Measurements from ENCODE around the gene SCP2.
"Not testable (repeated sequence)": the region's sequence is repeated elsewhere in the genome, so short reads cannot be mapped to it uniquely, and the experiment has no call there.

Gene SCP2

GRCh38 chr1:52929019-52929418, 1.9 kb downstream of the SCP2 start:
- H3K9me3 ChIP-seq (ENCODE audit: control insufficient read depth in 2 of 2, low read length in 2 of 2), result no peaks in the 10 kb centered on the region
- peaks cover 21% of the 10 kb centered on the region for H3K4me1 ChIP-seq (ENCODE audit: control insufficient read depth, insufficient read depth, low read length)
- H3K27me3 ChIP-seq (ENCODE audit: control insufficient read depth in 1 of 2, insufficient read depth in 2 of 2, low read length in 2 of 2), result no peaks in the 10 kb centered on the region
- H3K36me3 ChIP-seq (ENCODE audit: control insufficient read depth in 2 of 2, insufficient read depth in 2 of 2, low read length in 2 of 2), result no peaks in the 10 kb centered on the region
- H3K27ac ChIP-seq (ENCODE audit: low read length), result no peak overlapping the region
- H3K4me3 ChIP-seq (ENCODE audit: low read length in 2 of 2), result no peak overlapping the region
- H3K9ac ChIP-seq (ENCODE audit: low read length in 2 of 2), result no peak overlapping the region

- Histone ChIP-seq H3K27me3 (ENCODE audit: control insufficient read depth in 1 of 2, insufficient read depth in 2 of 2, low read length in 2 of 2) (no peaks in the 10 kb centered on the region), H3K36me3 (ENCODE audit: control insufficient read depth in 2 of 2, insufficient read depth in 2 of 2, low read length in 2 of 2) (peaks cover 0 to 3% of the 10 kb centered on the region in 2 donors), H3K9ac (ENCODE audit: low read length in 2 of 2) (no peak overlapping the region), H3K27ac (ENCODE audit: low read length) (no peak overlapping the region), H3K9me3 (ENCODE audit: control insufficient read depth in 2 of 2, low read length in 2 of 2) (no peaks in the 10 kb centered on the region), H3K4me1 (ENCODE audit: control insufficient read depth, insufficient read depth, low read length) (no peaks in the 10 kb centered on the region), H3K4me3 (ENCODE audit: low read length in 2 of 2) (no peak overlapping the region)
Observed at GRCh38 chr1:52937433-52938182, 10.5 kb downstream of the SCP2 start.

GRCh38 chr1:52938183-52938451, 11.0 kb downstream of the SCP2 start:
- no peak overlapping the region for H3K4me3 ChIP-seq (ENCODE audit: low read length in 2 of 2)
- H3K36me3 ChIP-seq (ENCODE audit: control insufficient read depth in 2 of 2, insufficient read depth in 2 of 2, low read length in 2 of 2), result peaks cover 0 to 3% of the 10 kb centered on the region in 2 donors
- H3K27me3 ChIP-seq (ENCODE audit: control insufficient read depth in 1 of 2, insufficient read depth in 2 of 2, low read length in 2 of 2), result no peaks in the 10 kb centered on the region
- no peak overlapping the region for H3K27ac ChIP-seq (ENCODE audit: low read length)
- H3K4me1 ChIP-seq (ENCODE audit: control insufficient read depth, insufficient read depth, low read length), result no peaks in the 10 kb centered on the region
- no peak overlapping the region for H3K9ac ChIP-seq (ENCODE audit: low read length in 2 of 2)
- H3K9me3 ChIP-seq (ENCODE audit: control insufficient read depth in 2 of 2, low read length in 2 of 2), result no peaks in the 10 kb centered on the region

- Histone ChIP-seq H3K9me3 (ENCODE audit: control insufficient read depth in 2 of 2, low read length in 2 of 2) (no peaks in the 10 kb centered on the region), H3K4me1 (ENCODE audit: control insufficient read depth, insufficient read depth, low read length) (no peaks in the 10 kb centered on the region), H3K9ac (ENCODE audit: low read length in 2 of 2) (no peak overlapping the region), H3K36me3 (ENCODE audit: control insufficient read depth in 2 of 2, insufficient read depth in 2 of 2, low read length in 2 of 2) (peaks cover 0 to 3% of the 10 kb centered on the region in 2 donors), H3K27me3 (ENCODE audit: control insufficient read depth in 1 of 2, insufficient read depth in 2 of 2, low read length in 2 of 2) (no peaks in the 10 kb centered on the region), H3K27ac (ENCODE audit: low read length) (no peak overlapping the region), H3K4me3 (ENCODE audit: low read length in 2 of 2) (no peak overlapping the region)
Observed at GRCh38 chr1:52943876-52944416, 16.9 kb downstream of the SCP2 start.

- no peak overlapping the region for H3K9ac ChIP-seq (ENCODE audit: low read length in 2 of 2)
- no peaks in the 10 kb centered on the region for H3K27me3 ChIP-seq (ENCODE audit: control insufficient read depth in 1 of 2, insufficient read depth in 2 of 2, low read length in 2 of 2)
- peaks cover 0 to 6% of the 10 kb centered on the region in 2 donors for H3K36me3 ChIP-seq (ENCODE audit: control insufficient read depth in 2 of 2, insufficient read depth in 2 of 2, low read length in 2 of 2)
- no peak overlapping the region for H3K4me3 ChIP-seq (ENCODE audit: low read length in 2 of 2)
- H3K27ac ChIP-seq (ENCODE audit: low read length), result no peak overlapping the region
- H3K4me1 ChIP-seq (ENCODE audit: control insufficient read depth, insufficient read depth, low read length), result no peaks in the 10 kb centered on the region
- H3K9me3 ChIP-seq (ENCODE audit: control insufficient read depth in 2 of 2, low read length in 2 of 2), result no peaks in the 10 kb centered on the region
Observed at GRCh38 chr1:52944566-52944965, 17.5 kb downstream of the SCP2 start.

- H3K27me3 ChIP-seq (ENCODE audit: control insufficient read depth in 1 of 2, insufficient read depth in 2 of 2, low read length in 2 of 2), result no peaks in the 10 kb centered on the region
- H3K9me3 ChIP-seq (ENCODE audit: control insufficient read depth in 2 of 2, low read length in 2 of 2), result no peaks in the 10 kb centered on the region
- no peaks in the 10 kb centered on the region for H3K4me1 ChIP-seq (ENCODE audit: control insufficient read depth, insufficient read depth, low read length)
- no peak overlapping the region for H3K4me3 ChIP-seq (ENCODE audit: low read length in 2 of 2)
- no peak overlapping the region for H3K27ac ChIP-seq (ENCODE audit: low read length)
- peaks cover 0 to 6% of the 10 kb centered on the region in 2 donors for H3K36me3 ChIP-seq (ENCODE audit: control insufficient read depth in 2 of 2, insufficient read depth in 2 of 2, low read length in 2 of 2)
- no peak overlapping the region for H3K9ac ChIP-seq (ENCODE audit: low read length in 2 of 2)
Observed at GRCh38 chr1:52947490-52947889, 20.4 kb downstream of the SCP2 start.

GRCh38 chr1:52949602-52950001, 22.5 kb downstream of the SCP2 start:
- not testable (repeated sequence) for H3K27ac ChIP-seq (ENCODE audit: low read length); H3K36me3 ChIP-seq (ENCODE audit: control insufficient read depth in 2 of 2, insufficient read depth in 2 of 2, low read length in 2 of 2); H3K4me3 ChIP-seq (ENCODE audit: low read length in 2 of 2); H3K9me3 ChIP-seq (ENCODE audit: control insufficient read depth in 2 of 2, low read length in 2 of 2); H3K27me3 ChIP-seq (ENCODE audit: control insufficient read depth in 1 of 2, insufficient read depth in 2 of 2, low read length in 2 of 2); H3K9ac ChIP-seq (ENCODE audit: low read length in 2 of 2); H3K4me1 ChIP-seq (ENCODE audit: control insufficient read depth, insufficient read depth, low read length)

GRCh38 chr1:52952112-52952511, 25.0 kb downstream of the SCP2 start:
- H3K27me3 ChIP-seq (ENCODE audit: control insufficient read depth in 1 of 2, insufficient read depth in 2 of 2, low read length in 2 of 2), result no peaks in the 10 kb centered on the region
- H3K36me3 ChIP-seq (ENCODE audit: control insufficient read depth in 2 of 2, insufficient read depth in 2 of 2, low read length in 2 of 2), result peaks cover 0 to 10% of the 10 kb centered on the region in 2 donors
- no peaks in the 10 kb centered on the region for H3K9me3 ChIP-seq (ENCODE audit: control insufficient read depth in 2 of 2, low read length in 2 of 2)
- no peak overlapping the region for H3K9ac ChIP-seq (ENCODE audit: low read length in 2 of 2)
- no peaks in the 10 kb centered on the region for H3K4me1 ChIP-seq (ENCODE audit: control insufficient read depth, insufficient read depth, low read length)
- no peak overlapping the region for H3K27ac ChIP-seq (ENCODE audit: low read length)
- no peak overlapping the region for H3K4me3 ChIP-seq (ENCODE audit: low read length in 2 of 2)

GRCh38 chr1:52955129-52955970, 28.3 kb downstream of the SCP2 start:
- Histone ChIP-seq H3K36me3 (ENCODE audit: control insufficient read depth in 2 of 2, insufficient read depth in 2 of 2, low read length in 2 of 2) (peaks cover 0 to 6% of the 10 kb centered on the region in 2 donors), H3K27ac (ENCODE audit: low read length) (no peak overlapping the region), H3K9ac (ENCODE audit: low read length in 2 of 2) (no peak overlapping the region), H3K27me3 (ENCODE audit: control insufficient read depth in 1 of 2, insufficient read depth in 2 of 2, low read length in 2 of 2) (no peaks in the 10 kb centered on the region), H3K4me3 (ENCODE audit: low read length in 2 of 2) (no peak overlapping the region), H3K4me1 (ENCODE audit: control insufficient read depth, insufficient read depth, low read length) (no peaks in the 10 kb centered on the region), H3K9me3 (ENCODE audit: control insufficient read depth in 2 of 2, low read length in 2 of 2) (no peaks in the 10 kb centered on the region)

- Histone ChIP-seq H3K27ac (ENCODE audit: low read length) (no peak overlapping the region), H3K36me3 (ENCODE audit: control insufficient read depth in 2 of 2, insufficient read depth in 2 of 2, low read length in 2 of 2) (peaks cover 3 to 7% of the 10 kb centered on the region in 2 donors), H3K9me3 (ENCODE audit: control insufficient read depth in 2 of 2, low read length in 2 of 2) (no peaks in the 10 kb centered on the region), H3K4me3 (ENCODE audit: low read length in 2 of 2) (no peak overlapping the region), H3K27me3 (ENCODE audit: control insufficient read depth in 1 of 2, insufficient read depth in 2 of 2, low read length in 2 of 2) (no peaks in the 10 kb centered on the region), H3K9ac (ENCODE audit: low read length in 2 of 2) (no peak overlapping the region), H3K4me1 (ENCODE audit: control insufficient read depth, insufficient read depth, low read length) (no peaks in the 10 kb centered on the region)
Observed at GRCh38 chr1:52963101-52963500, 36.0 kb downstream of the SCP2 start.

- peaks cover 3 to 6% of the 10 kb centered on the region in 2 donors for H3K36me3 ChIP-seq (ENCODE audit: control insufficient read depth in 2 of 2, insufficient read depth in 2 of 2, low read length in 2 of 2)
- no peak overlapping the region for H3K9ac ChIP-seq (ENCODE audit: low read length in 2 of 2)
- no peaks in the 10 kb centered on the region for H3K9me3 ChIP-seq (ENCODE audit: control insufficient read depth in 2 of 2, low read length in 2 of 2)
- no peaks in the 10 kb centered on the region for H3K27me3 ChIP-seq (ENCODE audit: control insufficient read depth in 1 of 2, insufficient read depth in 2 of 2, low read length in 2 of 2)
- no peak overlapping the region for H3K4me3 ChIP-seq (ENCODE audit: low read length in 2 of 2)
- no peak overlapping the region for H3K27ac ChIP-seq (ENCODE audit: low read length)
- H3K4me1 ChIP-seq (ENCODE audit: control insufficient read depth, insufficient read depth, low read length), result no peaks in the 10 kb centered on the region
Observed at GRCh38 chr1:52967666-52968065, 40.6 kb downstream of the SCP2 start.

All from stomach smooth muscle (tissue), 2 donors.